Heart right ventricle (tissue), 16 donors: Measurements from ENCODE around the gene OR8B8. TPM values are rescaled to one million over a fixed set of nuclear protein-coding genes. Genes with fewer than 3 reads are reported as not detected.

ENCODE experiments used
- ATAC-seq, 8 donors: fragments of 200-7000 bp; cut with Tn5 transposase; one replicate each; pipeline ENCODE4 v1.9.1; 2020; ENCODE audit warnings: mild to moderate bottlenecking in 8 of 8, moderate library complexity in 8 of 8, moderate number of reproducible peaks in 1 of 8
- DNase-seq, 2 donors: peaks; one replicate each; pipeline ENCODE4 v3.0.0-alpha.2; 2020
- H3K27ac ChIP-seq, 10 donors: fragments of 200-600 bp; sonication (generic) in 2 of 10; one replicate each; pipeline versions ENCODE4 v1.5.0 to v1.8.0; 2020 to 2022; ENCODE audit warnings: mild to moderate bottlenecking in 3 of 10
- H3K27me3 ChIP-seq, 7 donors: fragments of 200-600 bp; one replicate each; pipeline ENCODE4 v1.8.0; 2021 to 2022; ENCODE audit warnings: mild to moderate bottlenecking in 2 of 7
- H3K36me3 ChIP-seq, 9 donors: fragments of 200-600 bp; sonication (generic) in 1 of 9; one replicate each; pipeline versions ENCODE4 v1.5.0 to v1.8.0; 2020 to 2022; ENCODE audit warnings: mild to moderate bottlenecking in 2 of 9
- H3K4me1 ChIP-seq, 9 donors: fragments of 200-600 bp; sonication (generic) in 1 of 9; one replicate each; pipeline versions ENCODE4 v1.5.0 to v1.8.0; 2020 to 2022; ENCODE audit warnings: mild to moderate bottlenecking in 4 of 9
- H3K4me3 ChIP-seq, 10 donors: fragments of 200-600 bp; sonication (generic) in 2 of 10; one replicate each; pipeline versions ENCODE4 v1.5.0 to v1.8.0; 2020 to 2022; ENCODE audit warnings: mild to moderate bottlenecking in 7 of 10, moderate library complexity in 2 of 10
- H3K9me3 ChIP-seq, 11 donors: fragments of 200-600 bp in 10 of 11; sonication (generic) in 2 of 11; one replicate each; pipeline versions ENCODE4 v1.5.0 to v1.8.0; 2013 to 2022; ENCODE audit warnings: mild to moderate bottlenecking in 2 of 11, control low read depth in 1 of 11, moderate library complexity in 1 of 11
- WGBS, 2 donors: extraction: QIAGEN DNeasy Blood & Tissue Kit; methylation state at CpG; one replicate each; pipeline ENCODE4 v1.1.7; 2013; ENCODE audit warnings: inconsistent platforms in 1 of 2; 5-methylcytosine and 5-hydroxymethylcytosine counted together
- intact Hi-C, 10 donors: fragments of 100-400 bp; cut with DNase I; formaldehyde crosslinking; loops; one replicate each; pipeline versions ENCODE4 v1.11.1 to v1.14.2; 2022
- polyA plus RNA-seq, 2 donors: library from polyadenylated mRNA; stranded (reverse); fragments of 200-250 nt; gene quantifications; one replicate each; pipeline ENCODE4 v1.2.3, GENCODE V29; 2013
- total RNA-seq, 10 donors: library from RNA; stranded (reverse); fragmentation: NEBNext Ultra II Directional in 3 of 10; extraction: Animal tissue kit (Norgen Biotek cat#: 25700) in 3 of 10; gene quantifications; one replicate each; pipeline versions ENCODE4 v1.2.1 to v1.2.4, GENCODE V29; 2021 to 2023
- TF ChIP-seq, protein P1 (sequence below), 9 donors: fragments of 200-600 bp; sonication (generic) in 2 of 9; IDR thresholded peaks; one replicate each; pipeline versions ENCODE4 v1.5.0 to v1.8.0; 2021 to 2022; ENCODE audit warnings: antibody characterized with exemption in 9 of 9, mild to moderate bottlenecking in 5 of 9, moderate library complexity in 1 of 9
- donor health status: Arrhythmogenic right ventricular cardiomyopathy.
- donor health status: ischemic (EF 13 %, LVEDD 7.1; RV severe dilation, severe dysfunction).
- donor health status: healthy with polysubstance abuse.
- donor health status: DM: no; HTN: yes; CAD: no.
- donor health status: DM: no; HTN: no; CAD: no.
- donor health status: ischemic (EF 25% LVEDD 6.9; RV normal size, moderate dysfunction).
- donor health status: ischemic (EF 25% LVEDD 5.7; RV mildly dilated, moderate dysfunction).
- donor health status: healthy.
- donor health status: DM: yes; HTN: yes; CAD: no.
- donor health status: Ischemic cardiomyopathy.
- donor health status: ischemic (EF 35%, LVEDD 5.7; RV mildly dilated, moderate dysfunction).
- donor health status: nonischemic (EF 11% LVEDD 7.7; RV severe dilation, severe dysfunction).
- donor health status: DM: yes; HTN: yes; CAD: no.
- donor health status: PGD.
- donor health status: ischemic (EF 29% LVEDD 5.4; RV normal size, mild dysfunction).
- donor health status: nonischemic (EF 23%, LVEDD 6.1; RV moderate dilation, normal function).

The OR8B8 gene
- total and polyA plus RNA-seq, 12 donors: not detected

GRCh38 chr11:124441519-124441918 is 4.0 kb downstream of the OR8B8 start:
- intact Hi-C loops: no loop called here
- Histone ChIP-seq H3K9me3 (no peaks in the 10 kb centered on the region), H3K27ac (no peak overlapping the region), H3K4me3 (no peak overlapping the region), H3K4me1 (no peaks in the 10 kb centered on the region), H3K36me3 (no peaks in the 10 kb centered on the region), H3K27me3 (peaks cover 0 to 6% (median 0%) of the 10 kb centered on the region in 7 donors)
- 50 to 72% methylated on average over 7 of the region's 7 CpGs for WGBS, 2 donors
- ATAC-seq: no peak
- TF ChIP-seq, protein P1, sequence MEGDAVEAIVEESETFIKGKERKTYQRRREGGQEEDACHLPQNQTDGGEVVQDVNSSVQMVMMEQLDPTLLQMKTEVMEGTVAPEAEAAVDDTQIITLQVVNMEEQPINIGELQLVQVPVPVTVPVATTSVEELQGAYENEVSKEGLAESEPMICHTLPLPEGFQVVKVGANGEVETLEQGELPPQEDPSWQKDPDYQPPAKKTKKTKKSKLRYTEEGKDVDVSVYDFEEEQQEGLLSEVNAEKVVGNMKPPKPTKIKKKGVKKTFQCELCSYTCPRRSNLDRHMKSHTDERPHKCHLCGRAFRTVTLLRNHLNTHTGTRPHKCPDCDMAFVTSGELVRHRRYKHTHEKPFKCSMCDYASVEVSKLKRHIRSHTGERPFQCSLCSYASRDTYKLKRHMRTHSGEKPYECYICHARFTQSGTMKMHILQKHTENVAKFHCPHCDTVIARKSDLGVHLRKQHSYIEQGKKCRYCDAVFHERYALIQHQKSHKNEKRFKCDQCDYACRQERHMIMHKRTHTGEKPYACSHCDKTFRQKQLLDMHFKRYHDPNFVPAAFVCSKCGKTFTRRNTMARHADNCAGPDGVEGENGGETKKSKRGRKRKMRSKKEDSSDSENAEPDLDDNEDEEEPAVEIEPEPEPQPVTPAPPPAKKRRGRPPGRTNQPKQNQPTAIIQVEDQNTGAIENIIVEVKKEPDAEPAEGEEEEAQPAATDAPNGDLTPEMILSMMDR (IDR thresholded peaks at IDR 0.05): no peak
- DNase-seq: no peak

DNA sequence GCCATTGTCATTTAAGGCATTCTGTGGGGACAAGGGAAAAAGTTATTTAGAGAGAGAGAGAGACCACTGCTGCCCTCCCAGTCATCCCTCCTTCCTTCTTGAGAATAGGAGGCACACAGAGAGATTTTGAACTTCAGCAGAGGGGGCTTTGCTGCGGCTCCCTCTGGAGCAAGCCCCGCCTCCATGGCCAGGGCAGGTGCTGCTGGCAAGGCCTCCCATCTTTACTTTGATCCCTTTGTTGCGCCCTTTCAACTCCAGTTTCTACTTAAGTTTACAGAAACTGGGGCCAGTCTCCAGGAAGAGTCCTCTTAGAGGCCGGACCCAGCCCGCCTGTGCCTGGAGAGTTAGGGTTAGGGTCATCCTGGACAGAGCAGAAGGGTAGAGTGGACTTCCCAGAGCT is 4.4 kb downstream of the OR8B8 start:
- Histone ChIP-seq H3K9me3 (no peaks in the 10 kb centered on the region), H3K27me3 (peaks cover 0 to 6% (median 0%) of the 10 kb centered on the region in 7 donors), H3K4me3 (no peak overlapping the region), H3K36me3 (no peaks in the 10 kb centered on the region), H3K27ac (no peak overlapping the region), H3K4me1 (no peaks in the 10 kb centered on the region)
- DNase-seq: no peak
- TF ChIP-seq, protein P1 (IDR thresholded peaks at IDR 0.05): no peak
- 91 to 96% methylated on average over 5 of the region's 5 CpGs for WGBS, 2 donors
- intact Hi-C loops: no loop called here
- ATAC-seq: no peak

GRCh38 chr11:124440608-124441007 is 4.9 kb downstream of the OR8B8 start:
- no peak for DNase-seq
- H3K9me3 ChIP-seq: no peaks in the 10 kb centered on the region
- 85 to 90% methylated on average over 4 of the region's 4 CpGs for WGBS, 2 donors
- no peaks in the 10 kb centered on the region for H3K4me1 ChIP-seq
- H3K36me3 ChIP-seq: no peaks in the 10 kb centered on the region
- peaks cover 0 to 6% (median 0%) of the 10 kb centered on the region in 7 donors for H3K27me3 ChIP-seq
- TF ChIP-seq, protein P1 (IDR thresholded peaks at IDR 0.05): no peak
- H3K27ac ChIP-seq: no peak overlapping the region
- H3K4me3 ChIP-seq: no peak overlapping the region
- intact Hi-C loops: no loop called here
- no peak for ATAC-seq

DNA sequence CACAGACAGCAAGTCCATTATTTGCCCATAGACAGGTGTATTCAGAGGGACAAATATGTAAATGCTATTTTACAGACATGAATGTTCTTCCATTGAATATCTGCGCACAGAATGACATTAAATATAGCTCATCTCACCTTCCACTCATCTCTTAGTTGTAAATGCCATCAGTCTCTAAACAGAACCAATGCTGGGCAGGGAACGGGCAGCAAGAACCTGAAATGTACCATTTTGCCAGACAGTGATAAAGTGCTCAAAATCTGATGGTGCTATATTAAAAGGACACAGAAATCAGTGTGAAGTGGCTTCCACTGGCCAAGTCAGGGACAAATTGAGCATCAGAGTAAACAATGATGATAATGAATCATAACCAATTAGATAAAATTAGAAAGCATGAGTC is 10.8 kb downstream of the OR8B8 start:
- TF ChIP-seq, protein P1 (IDR thresholded peaks at IDR 0.05): no peak
- H3K4me1 ChIP-seq: no peaks in the 10 kb centered on the region
- WGBS, 2 donors: 91 to 92% methylated on average over 2 of the region's 2 CpGs

More for the DNA sequence above, 10.8 kb downstream of the OR8B8 start:
- Histone ChIP-seq H3K9me3 (peaks cover 0 to 11% (median 2%) of the 10 kb centered on the region in 11 donors), H3K27ac (no peak overlapping the region), H3K36me3 (no peaks in the 10 kb centered on the region), H3K27me3 (peaks cover 0 to 2% (median 0%) of the 10 kb centered on the region in 7 donors), H3K4me3 (no peak overlapping the region)
- intact Hi-C loops: no loop called here
- ATAC-seq (no peak), DNase-seq (no peak)
